NCI-H526 treated with DMSO at 0.1 percent for 48 hours (cell line): Measurements from ENCODE around the gene SENP5.
"Not testable (repeated sequence)": the region's sequence is repeated elsewhere in the genome, so short reads cannot be mapped to it uniquely, and the experiment has no call there.

ENCODE experiments used
- DNase-seq: peaks from one replicate; lab custom pipeline; 2025; lab: John Stamatoyannopoulos, UW

The SENP5 gene

GRCh38 chr3:196867507-196868296 is at the start of gene SENP5:
TSS of gene SENP5 (plus strand) at chr3:196867920. CDS start at chr3:196885182, 17,262 bp downstream.
- peak; percentile 65 for DNase-seq

GRCh38 chr3:196821806-196822355 is 45.8 kb upstream of the SENP5 start:
- no peak for DNase-seq

GRCh38 chr3:196829651-196830050 is 38.1 kb upstream of the SENP5 start:
- DNase-seq = not testable (repeated sequence)

- no peak for DNase-seq
Measured at GRCh38 chr3:196835086-196835485, 32.6 kb upstream of the SENP5 start.

- not testable (repeated sequence) for DNase-seq
Measured at GRCh38 chr3:196836626-196837025, 31.1 kb upstream of the SENP5 start.

- DNase-seq = no peak
Measured at GRCh38 chr3:196837819-196838420, 29.8 kb upstream of the SENP5 start.

- not testable (repeated sequence) for DNase-seq
Measured at GRCh38 chr3:196839351-196839750, 28.4 kb upstream of the SENP5 start.

GRCh38 chr3:196842567-196843434 is 24.9 kb upstream of the SENP5 start:
- no peak for DNase-seq

- DNase-seq = no peak
Measured at GRCh38 chr3:196843435-196844110, 24.1 kb upstream of the SENP5 start.

GRCh38 chr3:196844235-196845219 is 23.2 kb upstream of the SENP5 start:
- not testable (repeated sequence) for DNase-seq

- DNase-seq = not testable (repeated sequence)
Measured at GRCh38 chr3:196848375-196848774, 19.3 kb upstream of the SENP5 start.

GRCh38 chr3:196849180-196849741 is 18.5 kb upstream of the SENP5 start:
- DNase-seq = no peak

- not testable (repeated sequence) for DNase-seq
Measured at GRCh38 chr3:196863000-196863399, 4.7 kb upstream of the SENP5 start.

GRCh38 chr3:196867155-196867506 is 589 bp upstream of the SENP5 start:
- DNase-seq = no peak

- no peak for DNase-seq
Measured at GRCh38 chr3:196868297-196868661, 559 bp downstream of the SENP5 start.

- no peak for DNase-seq
Measured at GRCh38 chr3:196872316-196872715, 4.6 kb downstream of the SENP5 start.

GRCh38 chr3:196874511-196875094 is 6.9 kb downstream of the SENP5 start:
- DNase-seq = not testable (repeated sequence)

- DNase-seq = no peak
Measured at GRCh38 chr3:196875258-196875657, 7.5 kb downstream of the SENP5 start.

GRCh38 chr3:196883361-196883760 is 15.6 kb downstream of the SENP5 start:
- no peak for DNase-seq

- no peak for DNase-seq
Measured at GRCh38 chr3:196886144-196886543, 18.4 kb downstream of the SENP5 start.
